Progenitor cell of endocrine pancreas (in vitro differentiated cells): ENCODE measurements around the gene PHF23. TPM values are rescaled to one million over a fixed set of nuclear protein-coding genes. Genes with fewer than 3 reads are reported as not detected.
A peak's percentile ranks its signal among the peaks of the same experiment; 100 is the strongest.

ENCODE experiments used
- microRNA-seq: library from miRNA; unstranded; fragments of <30 nt; microRNA quantifications from one replicate; pipeline ENCODE4 v1.1.0, GENCODE V29; 2020; ENCODE audit warnings: borderline number of aligned reads; ENCODE audit not compliant: unreplicated experiment
- total RNA-seq: library from RNA; stranded (reverse); gene quantifications from 2 replicates; pipeline ENCODE4 v1.2.1, GENCODE V29; 2021

PHF23 gene
- total RNA-seq, 1 donor from 2014 or later = 73.7 TPM

Small RNAs within 50 kb of the gene (microRNA-seq; reads per million reads assigned to microRNA genes)
- gene MIR324 = 3,646 reads per million, percentile 87 among the genes with 10 or more reads in this experiment

Other genes starting within 250 kb of the PHF23 start
- not detected in 2 replicates for gene ALOX12, start 243.4 kb downstream of the PHF23 start, total RNA-seq
- gene RNASEK, start 226.8 kb downstream of the PHF23 start, total RNA-seq = 168 and 178 TPM in 2 replicates
- 0.09 TPM in 1 of 2 replicates, not detected in the other for gene BCL6B, start 216.4 kb downstream of the PHF23 start, total RNA-seq
- 19.6 and 20.3 TPM in 2 replicates for gene SLC16A13, start 203.4 kb downstream of the PHF23 start, total RNA-seq
- 0.84 and 1.4 TPM in 2 replicates for gene SLC16A11, start 195.4 kb downstream of the PHF23 start, total RNA-seq
- gene CLEC10A, start 159.2 kb downstream of the PHF23 start, total RNA-seq = not detected in 2 replicates
- gene ASGR2, start 124.6 kb downstream of the PHF23 start, total RNA-seq = 2.7 and 3.0 TPM in 2 replicates
- gene ASGR1, start 60.1 kb downstream of the PHF23 start, total RNA-seq = 10.6 and 11.1 TPM in 2 replicates
- gene DLG4, start 19.6 kb downstream of the PHF23 start, total RNA-seq = 46.3 and 48.6 TPM in 2 replicates
- 653 and 693 TPM in 2 replicates for gene ACADVL, start 19.5 kb downstream of the PHF23 start, total RNA-seq
- gene DVL2, start 4.9 kb downstream of the PHF23 start, total RNA-seq = 104 TPM in 2 replicates
- gene GABARAP, start 3.0 kb upstream of the PHF23 start, total RNA-seq = 447 and 466 TPM in 2 replicates
- gene CTDNEP1, start 12.3 kb upstream of the PHF23 start, total RNA-seq = 134 and 137 TPM in 2 replicates
- 42.3 and 45.0 TPM in 2 replicates for gene ELP5, start 12.8 kb upstream of the PHF23 start, total RNA-seq
- gene CLDN7, start 23.0 kb upstream of the PHF23 start, total RNA-seq = 137 and 147 TPM in 2 replicates
- 1.5 and 2.0 TPM in 2 replicates for gene SLC2A4, start 42.3 kb upstream of the PHF23 start, total RNA-seq
- gene YBX2, start 55.2 kb upstream of the PHF23 start, total RNA-seq = 2.7 and 4.3 TPM in 2 replicates
- gene EIF5A, start 68.2 kb upstream of the PHF23 start, total RNA-seq = 323 and 338 TPM in 2 replicates
- gene GPS2, start 75.9 kb upstream of the PHF23 start, total RNA-seq = 77.1 and 81.1 TPM in 2 replicates
- 75.2 TPM in 2 replicates for gene NEURL4, start 89.9 kb upstream of the PHF23 start, total RNA-seq
- gene ACAP1, start 97.1 kb upstream of the PHF23 start, total RNA-seq = 1.0 TPM in 1 of 2 replicates, not detected in the other
- gene KCTD11, start 112.7 kb upstream of the PHF23 start, total RNA-seq = 11.3 and 12.4 TPM in 2 replicates
- gene TMEM95, start 115.7 kb upstream of the PHF23 start, total RNA-seq = not detected in 2 replicates
- gene TNK1, start 141.6 kb upstream of the PHF23 start, total RNA-seq = 9.1 and 13.4 TPM in 2 replicates
- 35.5 and 37.9 TPM in 2 replicates for gene PLSCR3, start 155.1 kb upstream of the PHF23 start, total RNA-seq
- 89.2 and 102 TPM in 2 replicates for gene TMEM256, start 164.6 kb upstream of the PHF23 start, total RNA-seq
- 30.3 and 34.4 TPM in 2 replicates for gene NLGN2, start 168.4 kb upstream of the PHF23 start, total RNA-seq
- not detected in 2 replicates for gene SPEM1, start 180.9 kb upstream of the PHF23 start, total RNA-seq
- gene SPEM2, start 186.2 kb upstream of the PHF23 start, total RNA-seq = not detected in 2 replicates
- gene SPEM3, start 189.4 kb upstream of the PHF23 start, total RNA-seq = not detected in 2 replicates
- gene TMEM102, start 196.0 kb upstream of the PHF23 start, total RNA-seq = 8.1 and 10.0 TPM in 2 replicates
- 4.5 and 5.1 TPM in 2 replicates for gene FGF11, start 200.1 kb upstream of the PHF23 start, total RNA-seq
- gene CHRNB1, start 205.6 kb upstream of the PHF23 start, total RNA-seq = 17.2 and 19.1 TPM in 2 replicates
- gene ZBTB4, start 240.2 kb upstream of the PHF23 start, total RNA-seq = 26.8 and 28.4 TPM in 2 replicates
- gene SLC35G6, start 242.0 kb upstream of the PHF23 start, total RNA-seq = not detected in 2 replicates
- 195 and 210 TPM in 2 replicates for gene POLR2A, start 244.9 kb upstream of the PHF23 start, total RNA-seq